ENCODE data around the gene KPNA2. TPM values are rescaled to one million over a fixed set of nuclear protein-coding genes. Genes with fewer than 3 reads are reported as not detected.

The KPNA2 gene
- total and polyA plus RNA-seq, 2 of the 13 experiments (the other 11 are each of a cell fraction or from before 2014, with no cell fraction given): 111 to 305 TPM

GRCh38 chr17:67993998-67994361, 41.6 kb upstream of the KPNA2 start (continued):
- no peak for TF ChIP-seq ATF5 (CRISPR knock-in tag; IDR thresholded peaks at IDR 0.05; ENCODE audit: low read depth)
- no peak for TF ChIP-seq JUND (CRISPR knock-in tag; IDR thresholded peaks at IDR 0.05)
- TF ChIP-seq, protein P1, sequence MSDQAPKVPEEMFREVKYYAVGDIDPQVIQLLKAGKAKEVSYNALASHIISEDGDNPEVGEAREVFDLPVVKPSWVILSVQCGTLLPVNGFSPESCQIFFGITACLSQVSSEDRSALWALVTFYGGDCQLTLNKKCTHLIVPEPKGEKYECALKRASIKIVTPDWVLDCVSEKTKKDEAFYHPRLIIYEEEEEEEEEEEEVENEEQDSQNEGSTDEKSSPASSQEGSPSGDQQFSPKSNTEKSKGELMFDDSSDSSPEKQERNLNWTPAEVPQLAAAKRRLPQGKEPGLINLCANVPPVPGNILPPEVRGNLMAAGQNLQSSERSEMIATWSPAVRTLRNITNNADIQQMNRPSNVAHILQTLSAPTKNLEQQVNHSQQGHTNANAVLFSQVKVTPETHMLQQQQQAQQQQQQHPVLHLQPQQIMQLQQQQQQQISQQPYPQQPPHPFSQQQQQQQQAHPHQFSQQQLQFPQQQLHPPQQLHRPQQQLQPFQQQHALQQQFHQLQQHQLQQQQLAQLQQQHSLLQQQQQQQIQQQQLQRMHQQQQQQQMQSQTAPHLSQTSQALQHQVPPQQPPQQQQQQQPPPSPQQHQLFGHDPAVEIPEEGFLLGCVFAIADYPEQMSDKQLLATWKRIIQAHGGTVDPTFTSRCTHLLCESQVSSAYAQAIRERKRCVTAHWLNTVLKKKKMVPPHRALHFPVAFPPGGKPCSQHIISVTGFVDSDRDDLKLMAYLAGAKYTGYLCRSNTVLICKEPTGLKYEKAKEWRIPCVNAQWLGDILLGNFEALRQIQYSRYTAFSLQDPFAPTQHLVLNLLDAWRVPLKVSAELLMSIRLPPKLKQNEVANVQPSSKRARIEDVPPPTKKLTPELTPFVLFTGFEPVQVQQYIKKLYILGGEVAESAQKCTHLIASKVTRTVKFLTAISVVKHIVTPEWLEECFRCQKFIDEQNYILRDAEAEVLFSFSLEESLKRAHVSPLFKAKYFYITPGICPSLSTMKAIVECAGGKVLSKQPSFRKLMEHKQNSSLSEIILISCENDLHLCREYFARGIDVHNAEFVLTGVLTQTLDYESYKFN (CRISPR knock-in tag; conservative IDR thresholded peaks at IDR 0.05): no peak
- TF ChIP-seq, protein P2, sequence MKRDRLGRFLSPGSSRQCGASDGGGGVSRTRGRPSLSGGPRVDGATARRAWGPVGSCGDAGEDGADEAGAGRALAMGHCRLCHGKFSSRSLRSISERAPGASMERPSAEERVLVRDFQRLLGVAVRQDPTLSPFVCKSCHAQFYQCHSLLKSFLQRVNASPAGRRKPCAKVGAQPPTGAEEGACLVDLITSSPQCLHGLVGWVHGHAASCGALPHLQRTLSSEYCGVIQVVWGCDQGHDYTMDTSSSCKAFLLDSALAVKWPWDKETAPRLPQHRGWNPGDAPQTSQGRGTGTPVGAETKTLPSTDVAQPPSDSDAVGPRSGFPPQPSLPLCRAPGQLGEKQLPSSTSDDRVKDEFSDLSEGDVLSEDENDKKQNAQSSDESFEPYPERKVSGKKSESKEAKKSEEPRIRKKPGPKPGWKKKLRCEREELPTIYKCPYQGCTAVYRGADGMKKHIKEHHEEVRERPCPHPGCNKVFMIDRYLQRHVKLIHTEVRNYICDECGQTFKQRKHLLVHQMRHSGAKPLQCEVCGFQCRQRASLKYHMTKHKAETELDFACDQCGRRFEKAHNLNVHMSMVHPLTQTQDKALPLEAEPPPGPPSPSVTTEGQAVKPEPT (CRISPR knock-in tag; IDR thresholded peaks at IDR 0.05; ENCODE audit: low read depth): 0 out of 2 replicates have a peak, but pooled peaks have one; percentile 67
- TF ChIP-seq ATF7 (IDR thresholded peaks at IDR 0.05): no peak
- no peak for TF ChIP-seq ATF7 (CRISPR knock-in tag; IDR thresholded peaks at IDR 0.05)
- TF ChIP-seq ERF (CRISPR knock-in tag; IDR thresholded peaks at IDR 0.05): no peak
- TF ChIP-seq FOXC1 (CRISPR knock-in tag; IDR thresholded peaks at IDR 0.05; ENCODE audit: borderline replicate concordance): peak; percentile 54; the same call in 1 of the 2 replicates
- no peak for TF ChIP-seq KLF6 (CRISPR knock-in tag; IDR thresholded peaks at IDR 0.05)
- peak; percentile 61; the same call in 1 of the 2 replicates for TF ChIP-seq ZNF124 (CRISPR knock-in tag; IDR thresholded peaks at IDR 0.05)
- TF ChIP-seq, protein P3, sequence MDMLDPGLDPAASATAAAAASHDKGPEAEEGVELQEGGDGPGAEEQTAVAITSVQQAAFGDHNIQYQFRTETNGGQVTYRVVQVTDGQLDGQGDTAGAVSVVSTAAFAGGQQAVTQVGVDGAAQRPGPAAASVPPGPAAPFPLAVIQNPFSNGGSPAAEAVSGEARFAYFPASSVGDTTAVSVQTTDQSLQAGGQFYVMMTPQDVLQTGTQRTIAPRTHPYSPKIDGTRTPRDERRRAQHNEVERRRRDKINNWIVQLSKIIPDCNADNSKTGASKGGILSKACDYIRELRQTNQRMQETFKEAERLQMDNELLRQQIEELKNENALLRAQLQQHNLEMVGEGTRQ (IDR thresholded peaks at IDR 0.05; ENCODE audit: low read depth, low read length): no peak
- TF ChIP-seq, protein P3 (CRISPR knock-in tag; IDR thresholded peaks at IDR 0.05; ENCODE audit: borderline replicate concordance): no peak
- TF ChIP-seq NCOR1 (IDR thresholded peaks at IDR 0.05; ENCODE audit: borderline replicate concordance, low read length): no peak
- TF ChIP-seq BRCA1 (CRISPR knock-in tag; IDR thresholded peaks at IDR 0.05): no peak
- TF ChIP-seq ZNF230 (CRISPR knock-in tag; IDR thresholded peaks at IDR 0.05): no peak; the same call in 1 of the 2 replicates
- peak; percentile 45; the same call in 1 of the 2 replicates for TF ChIP-seq AHR (CRISPR knock-in tag; IDR thresholded peaks at IDR 0.05)
- TF ChIP-seq, protein P4, sequence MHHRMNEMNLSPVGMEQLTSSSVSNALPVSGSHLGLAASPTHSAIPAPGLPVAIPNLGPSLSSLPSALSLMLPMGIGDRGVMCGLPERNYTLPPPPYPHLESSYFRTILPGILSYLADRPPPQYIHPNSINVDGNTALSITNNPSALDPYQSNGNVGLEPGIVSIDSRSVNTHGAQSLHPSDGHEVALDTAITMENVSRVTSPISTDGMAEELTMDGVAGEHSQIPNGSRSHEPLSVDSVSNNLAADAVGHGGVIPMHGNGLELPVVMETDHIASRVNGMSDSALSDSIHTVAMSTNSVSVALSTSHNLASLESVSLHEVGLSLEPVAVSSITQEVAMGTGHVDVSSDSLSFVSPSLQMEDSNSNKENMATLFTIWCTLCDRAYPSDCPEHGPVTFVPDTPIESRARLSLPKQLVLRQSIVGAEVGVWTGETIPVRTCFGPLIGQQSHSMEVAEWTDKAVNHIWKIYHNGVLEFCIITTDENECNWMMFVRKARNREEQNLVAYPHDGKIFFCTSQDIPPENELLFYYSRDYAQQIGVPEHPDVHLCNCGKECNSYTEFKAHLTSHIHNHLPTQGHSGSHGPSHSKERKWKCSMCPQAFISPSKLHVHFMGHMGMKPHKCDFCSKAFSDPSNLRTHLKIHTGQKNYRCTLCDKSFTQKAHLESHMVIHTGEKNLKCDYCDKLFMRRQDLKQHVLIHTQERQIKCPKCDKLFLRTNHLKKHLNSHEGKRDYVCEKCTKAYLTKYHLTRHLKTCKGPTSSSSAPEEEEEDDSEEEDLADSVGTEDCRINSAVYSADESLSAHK (CRISPR knock-in tag; IDR thresholded peaks at IDR 0.05; ENCODE audit: borderline replicate concordance): no peak
- TF ChIP-seq HES4 (CRISPR knock-in tag; IDR thresholded peaks at IDR 0.05; ENCODE audit: borderline replicate concordance): peak; percentile 65; the same call in 1 of the 2 replicates
- TF ChIP-seq KDM5A (IDR thresholded peaks at IDR 0.05; ENCODE audit: borderline replicate concordance, low read length): peak; percentile 55; the same call in 1 of the 2 replicates
- TF ChIP-seq ZMYM2 (CRISPR knock-in tag; IDR thresholded peaks at IDR 0.05): 0 out of 2 replicates have a peak, but pooled peaks have one; percentile 60

Data from HepG2 (cell line).